Stimulated activated CD4-positive, alpha-beta T cell treated with anti-CD3 and anti-CD28 coated beads, TNF-alpha, amount 100 ng/mL, for 4 hours (primary cell): Measurements from ENCODE around the gene CSNK2A2.

Experiments
- DNase-seq, 3 experiments: peaks; one replicate each; pipeline ENCODE4 v3.0.0-alpha.2; 2020; ENCODE audit warnings: low read depth in 3 of 3

The CSNK2A2 gene

GRCh38 chr16:58138852-58139251 is 59.1 kb downstream of the CSNK2A2 start:
- no peak for DNase-seq

DNA sequence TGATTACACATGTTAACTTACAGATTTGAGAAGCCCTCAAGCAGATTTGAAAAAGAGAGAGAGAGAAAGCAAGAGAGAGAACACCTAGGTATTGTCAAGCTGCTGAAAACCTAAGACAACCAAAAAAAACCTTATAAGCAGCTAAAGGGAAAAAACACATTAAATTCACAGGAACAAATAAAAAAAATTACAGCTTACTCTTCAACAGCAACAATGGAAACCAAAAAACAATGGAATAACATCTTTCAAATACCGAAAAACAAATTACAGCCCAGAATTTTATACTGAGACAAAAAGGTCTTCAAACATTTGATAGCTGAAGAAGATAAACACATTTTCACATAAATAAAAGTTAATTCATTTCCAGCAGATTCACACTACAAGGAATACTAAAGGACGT is 60.3 kb downstream of the CSNK2A2 start:
- no peak for DNase-seq

GRCh38 chr16:58129097-58129936 is 68.6 kb downstream of the CSNK2A2 start, which contains the start of gene CFAP20:
Gene CFAP20 (minus strand): TSS chr16:58129381. CDS start chr16:58129115, 266 bp downstream.
- peak; percentile 91 to 96 (median 93) for DNase-seq

DNA sequence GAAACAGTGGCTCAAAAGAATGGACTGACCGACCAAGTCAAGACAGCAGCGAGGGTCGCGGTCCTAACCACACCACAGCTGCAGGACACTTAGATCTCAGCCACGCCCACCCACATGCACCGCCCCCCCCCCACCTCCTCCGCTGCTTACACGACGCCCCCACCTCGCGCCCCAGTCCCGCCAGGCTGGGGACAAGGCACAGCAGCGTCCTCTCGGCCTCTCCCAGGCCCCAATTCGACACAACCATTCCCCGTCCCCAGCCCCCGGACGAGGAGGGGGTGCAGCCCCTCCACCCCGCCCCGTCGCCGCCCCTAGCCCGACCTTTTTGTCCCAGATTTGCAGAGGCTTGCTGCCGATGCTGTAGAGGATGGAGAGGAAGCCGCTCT is 69.2 kb downstream of the CSNK2A2 start:
- no peak for DNase-seq

DNA sequence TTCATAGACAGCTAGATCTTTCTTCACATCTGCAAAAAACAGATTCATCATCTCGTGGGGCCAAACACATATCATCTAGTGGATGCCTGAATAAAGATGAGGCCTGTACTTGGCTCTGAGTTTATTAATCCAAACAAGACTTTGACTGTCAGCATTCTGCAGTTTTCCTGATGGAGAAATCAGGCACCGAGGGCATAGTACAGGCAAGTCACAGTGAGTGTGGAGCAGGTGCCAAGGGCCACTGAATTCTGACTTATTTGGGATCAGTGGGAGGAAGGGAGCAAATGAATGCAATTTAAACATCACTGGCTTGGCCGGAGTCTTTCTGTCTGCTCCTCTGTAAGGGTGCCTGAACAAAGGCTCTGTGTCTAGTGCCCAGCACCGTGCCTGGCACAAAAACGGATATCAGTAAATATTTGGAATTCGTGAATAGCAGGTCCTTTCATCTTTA is 69.7 kb downstream of the CSNK2A2 start:
- no peak for DNase-seq

- no peak for DNase-seq
Measured at GRCh38 chr16:58127634-58128033, 70.3 kb downstream of the CSNK2A2 start.

- DNase-seq: no peak
Measured at GRCh38 chr16:58127033-58127556, 70.8 kb downstream of the CSNK2A2 start.

- DNase-seq: no peak
Measured at GRCh38 chr16:58126451-58126961, 71.4 kb downstream of the CSNK2A2 start.

DNA sequence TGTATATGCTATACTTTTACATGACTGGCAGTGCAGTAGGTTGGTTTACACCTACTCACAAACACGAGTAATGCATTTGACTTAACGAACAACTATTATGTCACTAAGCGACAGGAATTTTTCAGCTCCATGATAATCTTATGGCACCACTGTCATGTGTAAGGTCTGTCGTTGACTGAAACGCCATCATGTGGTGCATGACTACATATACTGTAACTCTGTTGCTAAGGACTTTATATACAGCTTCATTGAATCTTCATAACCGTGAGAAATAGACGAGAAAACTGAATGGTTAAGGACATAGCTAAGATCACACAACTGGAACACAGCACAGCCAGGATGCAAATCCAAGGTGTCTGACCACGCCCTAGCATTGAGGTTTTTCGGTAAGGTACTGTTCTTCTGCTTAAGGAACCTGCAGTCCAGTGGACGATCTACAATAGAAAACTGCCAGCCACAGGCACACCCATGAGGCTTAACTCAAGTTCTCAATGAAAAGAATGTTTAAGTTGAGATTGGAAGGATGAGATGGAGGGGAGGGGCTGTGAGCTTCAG is 72.0 kb downstream of the CSNK2A2 start:
- no peak for DNase-seq

DNA sequence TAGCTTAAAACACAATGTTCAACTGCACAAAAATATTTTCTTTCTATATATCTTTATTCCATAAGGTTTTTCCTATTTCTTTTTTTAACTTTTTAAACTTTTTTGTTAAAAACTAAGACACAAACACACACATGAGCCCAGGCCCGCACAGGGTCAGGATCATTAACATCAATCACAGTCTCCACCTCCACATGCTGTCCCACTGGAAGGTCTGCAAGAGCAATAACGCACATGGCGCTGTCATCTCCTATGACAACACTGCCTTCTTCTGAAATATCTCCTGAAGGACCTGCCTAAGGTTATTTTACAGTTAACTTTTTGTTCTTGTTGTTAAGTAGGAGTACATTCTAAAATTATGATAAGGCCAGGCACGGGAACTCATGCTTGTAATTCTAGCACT is 72.9 kb downstream of the CSNK2A2 start:
- DNase-seq: no peak

- no peak for DNase-seq
Measured at GRCh38 chr16:58124601-58124915, 73.3 kb downstream of the CSNK2A2 start.

- no peak for DNase-seq
Measured at GRCh38 chr16:58123896-58124600, 73.9 kb downstream of the CSNK2A2 start.

- no peak for DNase-seq
Measured at GRCh38 chr16:58121132-58121531, 76.8 kb downstream of the CSNK2A2 start.

GRCh38 chr16:58120234-58120633 is 77.7 kb downstream of the CSNK2A2 start:
- no peak for DNase-seq

GRCh38 chr16:58119509-58119845 is 78.4 kb downstream of the CSNK2A2 start:
- no peak for DNase-seq

- no peak for DNase-seq
Measured at GRCh38 chr16:58118801-58119508, 79.0 kb downstream of the CSNK2A2 start.

- no peak for DNase-seq
Measured at GRCh38 chr16:58116529-58116928, 81.4 kb downstream of the CSNK2A2 start.

- no peak for DNase-seq
Measured at GRCh38 chr16:58116081-58116480, 81.8 kb downstream of the CSNK2A2 start.

DNA sequence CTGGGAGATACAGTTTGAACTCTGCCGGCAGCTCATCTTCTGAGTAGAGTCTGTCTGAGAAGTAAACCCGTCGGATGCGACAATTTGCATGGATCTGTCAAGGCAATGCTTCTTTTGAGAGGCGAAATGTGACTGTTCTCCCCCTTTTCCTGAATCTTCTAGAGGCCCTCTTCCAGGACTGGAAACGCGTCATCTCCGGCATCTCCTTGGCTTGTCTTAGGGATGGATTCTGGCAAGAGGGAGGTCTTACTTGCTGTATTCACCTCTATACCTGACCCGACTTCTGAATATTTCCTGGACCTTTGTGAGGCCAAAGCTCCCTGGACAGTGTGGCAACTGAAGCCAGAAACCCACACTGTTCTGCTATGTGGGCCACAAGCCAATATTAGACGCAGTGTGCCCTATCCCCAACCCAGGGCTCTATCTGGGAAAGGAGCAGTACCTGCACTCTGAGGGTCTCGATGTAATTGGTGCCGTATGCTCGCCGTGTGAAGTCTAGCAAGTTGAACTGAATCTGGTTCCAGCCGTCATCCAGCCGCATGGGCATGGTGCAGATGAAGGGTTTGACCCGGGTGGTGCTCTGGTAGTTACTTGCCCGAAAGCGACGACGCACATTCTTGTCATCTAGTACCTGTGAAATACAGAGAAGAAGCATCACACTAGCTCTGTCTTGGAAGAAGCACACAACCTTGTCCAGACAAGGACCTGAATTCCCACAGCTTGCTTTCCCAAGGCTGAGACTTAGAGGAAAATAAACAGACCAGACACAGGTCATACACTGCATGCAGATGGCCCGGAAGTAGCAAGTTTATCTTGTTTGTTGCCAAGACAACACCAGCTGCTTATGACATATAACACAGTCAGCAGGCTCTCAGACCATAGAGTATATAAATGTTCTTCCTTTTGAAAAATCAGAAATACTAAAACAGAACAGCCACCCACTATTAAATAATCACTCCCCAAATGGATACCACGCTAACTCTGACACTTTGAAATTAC is 82.8 kb downstream of the CSNK2A2 start:
- no peak for DNase-seq

- no peak for DNase-seq
Measured at GRCh38 chr16:58111302-58111627, 86.6 kb downstream of the CSNK2A2 start.
